GOT3 (cell line): ENCODE measurements around the gene PGPEP1.
"Not testable (repeated sequence)": the region's sequence is repeated elsewhere in the genome, so short reads cannot be mapped to it uniquely, and the experiment has no call there.

ENCODE experiments used
- DNase-seq: peaks from one replicate; lab custom pipeline; 2025; ENCODE audit warnings: mixed read lengths; lab: John Stamatoyannopoulos, UW

The PGPEP1 gene

GRCh38 chr19:18364277-18364825 is 24.0 kb downstream of the PGPEP1 start:
- DNase-seq: not testable (repeated sequence)

GRCh38 chr19:18364826-18365528 is 24.6 kb downstream of the PGPEP1 start:
- DNase-seq: no peak

GRCh38 chr19:18366021-18366435 is 25.6 kb downstream of the PGPEP1 start:
- no peak for DNase-seq

GRCh38 chr19:18368504-18369222 is 28.3 kb downstream of the PGPEP1 start:
- no peak for DNase-seq

GRCh38 chr19:18373407-18373891 is 33.1 kb downstream of the PGPEP1 start:
- DNase-seq: no peak

GRCh38 chr19:18373892-18374629 is 33.7 kb downstream of the PGPEP1 start:
- DNase-seq: no peak

GRCh38 chr19:18377026-18377425 is 36.6 kb downstream of the PGPEP1 start:
- DNase-seq: no peak

GRCh38 chr19:18379803-18380747 is 39.7 kb downstream of the PGPEP1 start:
- DNase-seq: no peak

- no peak for DNase-seq
These were observed 40.4 kb downstream of the PGPEP1 start for GRCh38 chr19:18380843-18381242.

GRCh38 chr19:18383622-18384021 is 43.2 kb downstream of the PGPEP1 start:
- not testable (repeated sequence) for DNase-seq

- DNase-seq: no peak
These were observed 44.4 kb downstream of the PGPEP1 start for GRCh38 chr19:18384775-18385174.

- DNase-seq: no peak
These were observed 44.9 kb downstream of the PGPEP1 start for GRCh38 chr19:18385359-18385674.

- no peak for DNase-seq
These were observed 45.5 kb downstream of the PGPEP1 start, which contains the start of gene GDF15 for GRCh38 chr19:18385675-18386542. GDF15 (plus strand) TSS chr19:18386158; CDS start chr19:18386190, 32 bp downstream.

- no peak for DNase-seq
These were observed 46.3 kb downstream of the PGPEP1 start for GRCh38 chr19:18386543-18387271.

- no peak for DNase-seq
These were observed 47.9 kb downstream of the PGPEP1 start for GRCh38 chr19:18388100-18388959.

GRCh38 chr19:18388960-18389725 is 48.7 kb downstream of the PGPEP1 start:
- no peak for DNase-seq

GRCh38 chr19:18389726-18390064 is 49.3 kb downstream of the PGPEP1 start:
- no peak for DNase-seq
